ENCODE results near the gene RIF1.

RIF1 gene

GRCh38 chr2:151526572-151527090 lies 116.9 kb downstream of the RIF1 start:
- DNase-seq: no peak
